HCT116 (cell line): Measurements from ENCODE around the gene PHF14. TPM values are rescaled to one million over a fixed set of nuclear protein-coding genes. Genes with fewer than 3 reads are reported as not detected.

ENCODE experiments used
- ATAC-seq: fragments of 200-7000 bp; cut with Tn5 transposase; 2 replicates; pipeline ENCODE4 v1.9.1; 2020; ENCODE audit warnings: mild to moderate bottlenecking, moderate library complexity
- BruUV-seq: library from RNA; stranded (reverse); fragments of 400-500 nt; replicated peaks from 2 replicates; lab custom pipeline; 2021; lab: Mats Ljungman, UMichigan
- CTCF ChIA-PET: fragments of 300-600 bp; sonication (Branson Sonifier 250); formaldehyde crosslinking; loops from one replicate; lab custom pipeline; 2021; ENCODE audit warnings: antibody characterized with exemption; lab: Charles Lee
- POLR2A ChIA-PET: fragments of 300-600, 350-600 bp; sonication (Branson Sonifier 250); formaldehyde crosslinking; loops from one replicate; lab custom pipeline; 2021; ENCODE audit warnings: antibody characterized with exemption; lab: Charles Lee
- RAD21 ChIA-PET, 2 experiments: fragments of 300-600 bp; sonication (Branson Sonifier 250); formaldehyde crosslinking; loops; one replicate each; lab custom pipeline; 2023; ENCODE audit warnings: low total read pairs in 2 of 2; ENCODE audit not compliant: uncharacterized antibody in 2 of 2, unreplicated experiment in 2 of 2, low non-redundant PET in 1 of 2; lab: Charles Lee
- DNase-seq: peaks from one replicate; pipeline ENCODE4 v3.0.0-alpha.2; 2010; ENCODE audit warnings: low read depth, low spot score
- H2AFZ ChIP-seq: fragments of 200-600 bp; shearing (Covaris generic), sonication (generic); 2 replicates; pipeline ENCODE4 v1.6.1; 2017; ENCODE audit warnings: low read depth, mixed run types, mixed read lengths, antibody characterized with exemption, low read length; ENCODE audit not compliant: poor library complexity, severe bottlenecking
- H3K27ac ChIP-seq: 2 replicates; pipeline ENCODE4 v1.5.1; 2012; ENCODE audit warnings: low read depth, low read length
- H3K27me3 ChIP-seq: fragments of 200-600 bp; sonication (generic); 2 replicates; pipeline ENCODE4 v1.6.1; 2016; ENCODE audit warnings: mixed run types, low read length, mixed read lengths; ENCODE audit not compliant: insufficient read depth
- H3K36me3 ChIP-seq, 2 experiments: fragments of 200-500 bp in 1 of 2; fragments of 200-600 bp in 1 of 2; sonication (Bioruptor generic) in 1 of 2; sonication (generic) in 1 of 2; 2 replicates each; pipeline versions ENCODE4 v1.5.1 to v1.6.1; 2014 to 2016; ENCODE audit warnings: low read length in 2 of 2, inconsistent platforms in 1 of 2, mixed read lengths in 1 of 2, mixed run types in 1 of 2; ENCODE audit not compliant: insufficient read depth in 2 of 2, control insufficient read depth in 1 of 2
- H3K4me1 ChIP-seq, 2 experiments: fragments of 200-600 bp in 1 of 2; sonication (generic) in 1 of 2; 2 replicates each; pipeline versions ENCODE4 v1.5.1 to v1.6.1; 2012 to 2017; ENCODE audit warnings: low read length in 2 of 2, inconsistent platforms in 1 of 2, mild to moderate bottlenecking in 1 of 2, mixed read lengths in 1 of 2, mixed run types in 1 of 2, moderate library complexity in 1 of 2; ENCODE audit not compliant: insufficient read depth in 2 of 2, control insufficient read depth in 1 of 2
- H3K4me2 ChIP-seq: fragments of 200-600 bp; sonication (generic); 2 replicates; pipeline ENCODE4 v1.6.1; 2017; ENCODE audit warnings: mixed run types, low read length, mixed read lengths
- H3K4me3 ChIP-seq, 2 experiments: fragments of 200-600 bp in 1 of 2; sonication (generic) in 1 of 2; replicated peaks in 1 of 2; 2 replicates each; pipeline ENCODE4 v1.5.1; 2011 to 2016; ENCODE audit warnings: low read length in 2 of 2, control low read depth in 1 of 2, low read depth in 1 of 2, mild to moderate bottlenecking in 1 of 2, mixed read lengths in 1 of 2, mixed run types in 1 of 2
- H3K79me2 ChIP-seq: fragments of 200-600 bp; sonication (generic); 2 replicates; pipeline ENCODE4 v1.6.1; 2017; ENCODE audit warnings: mild to moderate bottlenecking, mixed run types, low read length, moderate library complexity, mixed read lengths; ENCODE audit not compliant: insufficient read depth
- H3K9ac ChIP-seq: fragments of 200-600 bp; sonication (generic); 2 replicates; pipeline ENCODE4 v1.6.1; 2016; ENCODE audit warnings: low read length, mixed read lengths
- H3K9me2 ChIP-seq: fragments of 200-600 bp; sonication (generic), shearing (Covaris generic); 2 replicates; pipeline ENCODE4 v1.6.1; 2017; ENCODE audit warnings: mixed run types, mild to moderate bottlenecking, moderate library complexity; ENCODE audit not compliant: insufficient read depth
- H3K9me3 ChIP-seq, 2 experiments: fragments of 200-500 bp in 1 of 2; fragments of 200-600 bp in 1 of 2; sonication (Bioruptor generic) in 1 of 2; sonication (generic) in 1 of 2; 2 replicates each; pipeline ENCODE4 v1.6.1; 2014 to 2017; ENCODE audit warnings: low read length in 2 of 2, mixed read lengths in 2 of 2, inconsistent platforms in 1 of 2, low read depth in 1 of 2, mild to moderate bottlenecking in 1 of 2, mixed run types in 1 of 2, moderate library complexity in 1 of 2; ENCODE audit not compliant: control insufficient read depth in 1 of 2, insufficient read depth in 1 of 2
- H4K20me1 ChIP-seq: fragments of 200-600 bp; sonication (generic), shearing (Covaris generic); 2 replicates; pipeline ENCODE4 v1.6.1; 2017; ENCODE audit warnings: mixed run types, mild to moderate bottlenecking, moderate library complexity; ENCODE audit not compliant: insufficient read depth
- CEBPB ChIP-seq: IDR thresholded peaks from 2 replicates; pipeline ENCODE4 v1.6.1; 2012; ENCODE audit warnings: low read depth
- CTCF ChIP-seq, 3 experiments: fragments of 200-600 bp in 1 of 3; sonication (generic) in 1 of 3; IDR thresholded peaks in 2 of 3; conservative IDR thresholded peaks in 1 of 3; 2 replicates each; pipeline ENCODE4 v1.5.1; 2012 to 2017; ENCODE audit warnings: low read depth in 2 of 3, low read length in 2 of 3, antibody characterized with exemption in 1 of 3, borderline replicate concordance in 1 of 3, control low read depth in 1 of 3, mild to moderate bottlenecking in 1 of 3, mixed read lengths in 1 of 3, mixed run types in 1 of 3, moderate library complexity in 1 of 3; ENCODE audit not compliant: insufficient read depth in 1 of 3
- EGR1 ChIP-seq: IDR thresholded peaks from 2 replicates; pipeline ENCODE4 v1.6.1; 2012; ENCODE audit warnings: low read depth
- ELF1 ChIP-seq: IDR thresholded peaks from 2 replicates; pipeline ENCODE4 v1.6.1; 2012; ENCODE audit warnings: low read depth, borderline replicate concordance
- EZH2 ChIP-seq: fragments of 200-600 bp; sonication (generic); IDR thresholded peaks from 2 replicates; pipeline ENCODE4 v1.6.1; 2017; ENCODE audit warnings: antibody characterized with exemption, mixed run types
- EZH2phosphoT487 ChIP-seq: fragments of 200-600 bp; IDR thresholded peaks from 2 replicates; pipeline ENCODE4 v1.6.1; 2018; ENCODE audit warnings: antibody characterized with exemption, borderline replicate concordance
- MAX ChIP-seq: IDR thresholded peaks from 2 replicates; pipeline ENCODE4 v1.6.1; 2012
- RAD21 ChIP-seq: IDR thresholded peaks from 2 replicates; pipeline ENCODE4 v1.6.1; 2012; ENCODE audit warnings: low read depth, mild to moderate bottlenecking
- SIN3A ChIP-seq: IDR thresholded peaks from 2 replicates; pipeline ENCODE4 v1.6.1; 2012; ENCODE audit warnings: low read depth
- SP1 ChIP-seq: IDR thresholded peaks from 2 replicates; pipeline ENCODE4 v1.6.1; 2012; ENCODE audit warnings: low read depth
- SRF ChIP-seq: IDR thresholded peaks from 2 replicates; pipeline ENCODE4 v1.6.1; 2012; ENCODE audit warnings: low read depth
- TCF7L2 ChIP-seq: IDR thresholded peaks from 2 replicates; pipeline ENCODE4 v1.7.0; 2011; ENCODE audit warnings: borderline replicate concordance, inconsistent platforms; ENCODE audit not compliant: insufficient read depth, insufficient read length; ENCODE audit errors: extremely low read depth
- ZBTB33 ChIP-seq: IDR thresholded peaks from 2 replicates; pipeline ENCODE4 v1.6.1; 2011; ENCODE audit warnings: mild to moderate bottlenecking, low read length, moderate library complexity; ENCODE audit not compliant: insufficient replicate concordance; ENCODE audit errors: extremely low read depth
- ZFX ChIP-seq: fragments of 450-650 bp; IDR thresholded peaks from 2 replicates; pipeline ENCODE4 v1.6.1; 2017
- ZNF274 ChIP-seq: fragments of 200-500 bp; sonication (Bioruptor generic); IDR thresholded peaks from 2 replicates; pipeline ENCODE4 v1.6.1; 2014; ENCODE audit warnings: mild to moderate bottlenecking, low read depth, low read length, inconsistent platforms
- intact Hi-C: fragments of 100-400 bp; cut with micrococcal nuclease; formaldehyde crosslinking; loops from 2 replicates; pipeline ENCODE4 v1.10.0; 2022
- total RNA-seq: library from RNA; stranded (reverse); gene quantifications from one replicate; pipeline ENCODE4 v1.2.1, GENCODE V29; 2021; ENCODE audit not compliant: unreplicated experiment
- TF ChIP-seq, protein P1 (sequence below): IDR thresholded peaks from 2 replicates; pipeline ENCODE4 v1.6.1; 2012

PHF14 gene
- total RNA-seq, 1 experiment from 2014 or later: 13.8 TPM

DNA sequence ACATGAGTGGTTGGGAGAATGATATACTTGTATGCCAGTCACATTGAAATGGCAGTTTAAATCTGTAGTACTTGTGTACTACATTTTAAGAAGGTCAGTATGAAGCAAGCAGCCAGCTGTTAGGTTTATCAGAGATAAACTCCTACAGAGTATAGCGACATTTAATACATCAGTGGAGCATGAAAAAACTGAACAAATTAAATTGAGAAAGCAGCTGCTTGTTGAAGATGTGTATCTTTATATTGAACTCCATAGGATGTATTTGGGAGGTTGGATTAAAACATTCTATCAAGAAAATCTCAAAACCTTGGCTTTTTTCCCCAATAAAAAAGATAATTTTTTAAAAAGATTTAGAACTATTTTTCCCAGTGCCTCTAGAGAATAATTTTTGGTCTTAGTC, 47.8 kb downstream of the PHF14 start:
- RAD21 ChIA-PET: no interaction called here
- Histone ChIP-seq H3K4me3 (no peak overlapping the region), H3K4me1 (no peaks in the 10 kb centered on the region), H3K9ac (no peak overlapping the region), H3K9me2 (no peaks in the 10 kb centered on the region), H3K36me3 (no peaks in the 10 kb centered on the region), H2AFZ (no peak overlapping the region), H4K20me1 (no peaks in the 10 kb centered on the region; the same call in 1 of the 2 replicates), H3K79me2 (peaks cover 33% of the 10 kb centered on the region)
- BruUV-seq: no TSS peak
- no peak for ATAC-seq
- DNase-seq: no peak
- TF ChIP-seq EZH2phosphoT487 (no peak), SP1 (no peak), TCF7L2 (no peak), ZNF274 (no peak), CTCF (IDR thresholded peaks at IDR 0.05 in 2 of 3, conservative IDR thresholded peaks at IDR 0.05 in 1 of 3; ENCODE audit: borderline replicate concordance in 1 of 3, insufficient read depth in 1 of 3, low read depth in 2 of 3, low read length in 2 of 3) (no peak), MAX (no peak), EGR1 (no peak), EZH2 (no peak), CEBPB (no peak), ZFX (no peak), SIN3A (no peak), RAD21 (no peak), ELF1 (no peak), SRF (no peak), ZBTB33 (no peak)
- TF ChIP-seq, protein P1, sequence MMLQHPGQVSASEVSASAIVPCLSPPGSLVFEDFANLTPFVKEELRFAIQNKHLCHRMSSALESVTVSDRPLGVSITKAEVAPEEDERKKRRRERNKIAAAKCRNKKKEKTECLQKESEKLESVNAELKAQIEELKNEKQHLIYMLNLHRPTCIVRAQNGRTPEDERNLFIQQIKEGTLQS: no peak
- TF ChIP-seq, all 23 proteins: peak for 0
- ChIA-PET CTCF (no interaction called here), POLR2A (no interaction called here)
- Histone ChIP-seq H3K27me3 (no peaks in the 10 kb centered on the region), H3K4me2 (no peak overlapping the region), H3K27ac (no peak overlapping the region), H3K9me3 (no peaks in the 10 kb centered on the region)
- intact Hi-C loops: no loop called here
